NCI-H510A (cell line): Measurements from ENCODE around the gene XRCC3.

Experiments used
- DNase-seq: peaks from one replicate; lab custom pipeline; 2025; lab: John Stamatoyannopoulos, UW

Gene XRCC3

DNA sequence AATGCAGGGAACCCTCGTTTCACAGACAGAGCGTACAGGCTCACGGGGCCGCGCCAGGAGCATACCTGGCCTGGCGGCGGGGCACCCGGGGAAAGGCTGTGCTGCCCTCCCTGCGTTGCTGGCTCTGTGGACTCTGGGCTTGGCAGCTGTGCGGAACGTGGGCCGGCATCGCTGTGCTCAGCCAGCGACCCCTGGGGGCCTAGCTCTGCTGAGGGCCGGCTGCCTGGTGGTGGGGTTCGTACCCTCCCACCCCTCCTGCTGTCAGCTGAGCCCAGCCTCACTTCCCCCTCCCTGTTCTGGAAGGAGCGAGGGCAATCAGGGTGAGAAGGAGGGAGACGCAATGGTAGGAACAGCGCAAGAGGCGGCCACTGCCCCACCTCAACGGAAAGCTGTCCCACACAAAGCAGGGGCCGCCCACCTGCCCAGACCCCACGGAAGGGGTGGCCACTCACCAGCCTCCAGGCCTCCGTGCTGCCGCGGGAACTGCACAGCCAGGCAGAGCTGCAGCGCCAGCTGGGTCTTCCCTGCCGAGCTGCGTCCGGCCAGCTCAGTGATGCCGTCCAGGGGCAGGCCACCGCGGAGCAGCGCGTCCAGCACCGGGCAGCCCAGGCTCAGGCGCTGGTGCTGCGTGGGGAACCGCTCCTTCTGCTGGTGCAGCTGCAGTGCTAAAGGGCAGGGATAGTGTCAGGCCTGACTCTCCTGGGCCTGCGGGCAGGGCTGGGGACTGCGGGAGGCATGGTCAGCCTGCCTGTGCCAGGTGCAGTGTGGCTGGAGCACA is 8.5 kb downstream of the XRCC3 start:
- no peak for DNase-seq

DNA sequence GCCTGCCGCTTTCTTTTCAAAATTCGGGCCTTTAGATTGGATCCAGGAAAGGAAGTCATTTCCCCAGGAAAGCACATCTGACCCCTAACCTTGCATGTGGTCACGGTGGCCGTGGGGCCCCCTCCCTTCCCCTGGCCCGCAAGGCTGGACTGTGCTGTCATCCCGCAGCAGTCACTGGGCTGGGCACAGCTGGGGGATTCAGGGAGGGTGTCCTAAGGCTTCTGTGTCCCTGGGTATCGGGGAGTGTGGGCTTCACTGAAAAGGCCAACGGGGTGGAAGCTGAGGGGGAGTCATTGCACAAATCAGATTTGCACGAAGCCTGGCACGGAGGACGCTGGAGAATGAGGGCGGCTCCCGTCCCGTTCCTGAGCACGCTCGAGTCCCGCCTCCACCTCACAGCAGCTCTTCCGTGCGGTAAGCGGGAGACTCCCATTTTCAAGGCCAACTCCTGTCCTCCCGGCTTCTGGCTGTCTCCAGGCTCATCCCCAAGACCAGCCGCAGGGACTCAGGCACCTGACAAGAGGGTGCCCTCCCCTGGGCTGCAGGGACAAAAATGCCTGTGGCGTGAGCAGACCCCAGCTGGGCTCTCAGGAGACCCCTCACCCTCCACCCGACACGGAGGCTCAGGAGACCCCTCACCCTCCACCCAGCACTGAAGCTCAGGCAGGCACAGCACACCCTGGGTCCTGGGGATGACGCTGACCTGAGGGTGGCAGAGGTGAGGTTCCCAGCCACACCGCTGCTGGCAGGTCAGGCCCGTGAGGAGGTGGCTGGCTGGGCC is 9.6 kb downstream of the XRCC3 start:
- DNase-seq, result no peak

DNA sequence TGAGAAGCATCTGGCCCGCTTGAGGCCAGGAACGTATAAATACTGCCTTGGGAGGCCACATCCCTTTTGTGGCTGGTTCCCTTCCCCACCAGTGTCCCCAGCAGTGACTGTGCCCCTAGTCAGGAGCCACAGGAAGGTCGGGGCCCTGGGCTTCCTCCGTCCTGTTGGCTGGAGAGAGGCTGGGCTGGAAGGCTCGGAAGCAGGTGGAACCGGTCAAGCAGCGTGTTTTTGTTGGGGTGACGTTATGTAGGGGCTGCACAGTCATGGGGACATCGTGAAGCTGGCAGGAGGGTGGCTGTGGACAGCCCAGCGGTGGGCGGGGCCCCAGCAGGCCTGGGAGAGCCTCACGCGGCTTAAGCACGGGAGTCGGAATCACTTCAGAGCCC is 10.1 kb downstream of the XRCC3 start:
- DNase-seq, result no peak

DNA sequence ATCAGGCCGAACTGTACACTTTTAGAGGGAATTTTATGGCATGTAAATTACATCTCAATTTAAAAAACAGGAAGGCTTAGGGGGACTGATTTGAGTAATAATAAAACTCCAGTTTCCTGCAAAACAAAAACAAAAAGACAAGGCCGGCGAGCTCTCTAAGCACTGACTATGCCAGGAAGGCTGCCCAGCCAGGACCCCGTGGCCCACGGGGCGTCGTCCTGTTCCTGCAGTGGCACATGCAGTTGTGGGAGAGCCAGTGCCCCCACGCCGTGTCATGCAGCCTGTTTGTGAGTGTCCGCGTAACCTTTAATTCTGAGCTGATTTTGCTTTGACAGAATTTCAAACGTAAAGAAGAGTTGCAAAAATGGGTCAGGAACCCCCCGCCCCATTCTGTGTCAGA is 10.5 kb downstream of the XRCC3 start:
- DNase-seq, result no peak

DNA sequence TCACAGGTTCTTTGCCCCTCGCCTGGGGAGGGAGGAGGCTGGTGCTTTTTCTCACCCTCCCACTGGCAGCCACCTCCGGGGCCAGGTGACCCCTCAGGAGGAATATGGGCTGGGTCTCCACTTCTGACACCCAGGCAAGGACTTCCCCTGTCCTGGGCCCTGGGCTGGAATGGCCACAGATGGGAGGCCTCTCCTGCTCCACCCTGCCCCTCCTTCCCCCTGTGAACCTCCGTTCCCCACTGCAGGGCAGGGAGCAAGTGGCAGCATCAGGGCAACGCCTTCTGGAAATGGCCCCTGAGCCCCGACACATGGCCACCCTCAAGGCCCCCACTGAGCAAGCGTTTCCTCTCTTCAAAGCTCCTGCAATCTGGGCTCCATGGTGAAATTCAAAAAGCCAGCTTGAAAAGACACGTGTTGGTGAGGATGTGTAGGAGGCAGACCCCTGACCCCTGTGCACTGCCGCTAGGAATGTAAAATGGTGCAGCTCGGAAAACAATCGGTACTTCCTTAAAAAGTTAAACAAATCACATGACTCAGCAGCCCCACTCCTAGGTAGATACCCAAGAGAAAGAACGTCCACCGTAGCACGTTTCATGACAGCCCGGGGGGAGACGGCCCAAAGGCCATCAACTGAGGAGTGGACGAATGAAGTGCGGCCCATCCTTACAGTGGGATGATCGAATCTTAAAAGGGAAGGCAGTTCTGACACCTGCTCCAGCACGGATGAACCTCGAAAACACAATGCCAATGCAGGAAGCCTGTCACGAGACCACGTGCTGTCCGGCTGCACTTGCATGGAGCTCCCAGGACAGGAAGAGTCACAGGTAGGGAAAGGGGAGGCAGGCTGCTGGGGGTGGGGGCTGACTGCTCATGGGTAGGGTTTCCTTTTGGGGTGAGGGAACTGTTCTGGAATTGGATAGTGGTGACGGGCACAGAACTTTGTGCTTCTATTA is 11.5 kb downstream of the XRCC3 start:
- no peak for DNase-seq

DNA sequence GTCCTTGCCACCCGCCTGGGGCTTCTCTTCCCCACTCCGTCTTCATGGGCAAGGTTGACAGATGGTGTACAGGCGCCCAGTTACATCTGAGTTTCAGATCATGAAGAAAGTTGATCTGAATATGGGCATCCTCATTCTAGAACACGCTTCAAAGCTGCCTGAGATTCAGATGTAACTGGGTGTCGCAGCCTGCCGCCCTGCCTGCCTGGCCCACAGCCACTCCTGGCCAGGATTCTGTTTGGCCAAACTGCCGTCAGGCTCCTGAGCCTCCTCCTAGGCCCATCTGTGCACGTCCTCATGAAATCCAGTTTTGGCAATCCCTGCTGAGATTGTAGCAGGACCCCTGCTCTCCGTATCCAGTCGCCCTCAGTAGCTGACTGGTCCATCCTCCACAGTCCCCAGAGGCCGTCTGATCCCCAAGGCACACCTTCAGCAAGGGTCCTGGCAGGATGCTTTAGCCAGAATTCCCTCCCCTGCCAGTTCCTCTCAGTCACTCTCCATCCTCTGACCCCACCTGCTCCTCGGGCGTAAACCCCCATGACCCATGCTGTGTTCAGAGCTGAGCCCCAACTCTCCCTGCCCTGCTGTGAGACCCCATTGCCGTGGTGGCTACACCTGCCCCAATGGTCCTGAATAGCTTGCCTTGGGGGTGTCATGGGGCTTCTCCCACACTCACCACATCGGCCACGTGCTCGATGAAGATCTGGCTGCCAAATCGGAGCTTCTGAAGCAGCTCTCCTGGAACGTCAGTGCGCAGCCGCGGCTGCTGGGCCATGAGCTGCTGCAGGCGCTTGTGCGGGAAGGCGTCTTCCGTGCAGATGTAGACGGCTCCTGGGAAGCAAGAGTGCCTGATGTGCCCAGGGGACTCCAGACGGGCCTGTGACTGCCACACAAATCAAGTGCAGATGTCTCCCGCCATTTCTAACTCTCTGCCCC is 12.5 kb downstream of the XRCC3 start:
- DNase-seq, result no peak

DNA sequence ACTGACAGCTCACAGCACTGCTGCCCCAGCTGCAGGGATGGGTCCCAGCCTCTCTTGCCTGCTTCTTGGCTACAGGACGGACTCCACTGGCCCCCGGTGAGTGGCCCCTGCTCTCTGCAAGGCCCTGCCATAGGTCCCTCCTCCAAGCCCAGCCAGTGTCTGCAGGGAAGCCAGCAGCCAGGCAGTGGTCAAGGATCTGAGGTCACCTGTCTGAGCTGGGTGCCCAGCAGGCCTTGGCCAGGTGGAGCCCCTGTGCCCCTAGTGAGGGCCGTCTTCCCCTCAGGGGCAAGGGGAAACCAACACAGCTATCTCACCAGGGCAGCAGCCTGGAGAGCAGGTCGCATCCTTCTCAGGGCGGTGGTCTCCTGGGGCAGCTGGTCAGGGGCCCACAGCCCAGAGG is 13.2 kb downstream of the XRCC3 start:
- DNase-seq, result no peak

DNA sequence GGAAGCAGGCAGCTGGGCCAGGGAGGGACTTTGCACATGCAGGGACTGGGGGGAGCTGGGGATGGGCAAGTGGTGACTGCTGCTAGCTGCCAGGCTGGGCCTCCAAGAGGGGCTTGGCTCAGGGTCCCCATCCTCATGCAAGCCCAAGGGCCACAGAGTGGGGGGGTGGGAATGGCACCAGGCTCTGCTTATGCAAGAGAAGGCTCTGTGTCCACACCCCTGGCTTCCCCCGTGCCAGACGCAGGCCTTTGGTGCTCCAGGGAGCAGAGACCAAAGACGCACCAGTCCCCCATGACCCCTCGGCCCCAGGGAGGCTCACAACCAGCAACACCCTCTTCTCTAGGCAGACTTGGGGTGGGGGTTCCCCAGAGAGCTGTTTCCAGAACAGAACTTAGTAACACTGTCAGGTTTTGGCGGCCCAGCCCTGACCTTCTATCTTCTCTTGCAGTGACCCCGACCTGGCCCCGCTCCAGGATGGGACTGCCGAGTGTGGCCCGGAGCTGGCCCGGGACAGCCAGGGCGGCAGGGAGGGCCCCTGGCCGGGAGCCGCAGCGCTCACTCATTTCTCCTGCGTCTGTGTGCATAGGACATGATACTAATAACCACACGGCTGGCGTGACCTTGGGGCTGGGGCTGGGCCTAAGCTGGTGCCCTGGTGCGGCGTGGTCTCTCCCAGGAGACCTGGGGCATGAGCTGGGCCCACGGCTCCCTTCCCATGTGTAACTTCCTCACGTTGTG is 14.3 kb downstream of the XRCC3 start:
- DNase-seq, result no peak

DNA sequence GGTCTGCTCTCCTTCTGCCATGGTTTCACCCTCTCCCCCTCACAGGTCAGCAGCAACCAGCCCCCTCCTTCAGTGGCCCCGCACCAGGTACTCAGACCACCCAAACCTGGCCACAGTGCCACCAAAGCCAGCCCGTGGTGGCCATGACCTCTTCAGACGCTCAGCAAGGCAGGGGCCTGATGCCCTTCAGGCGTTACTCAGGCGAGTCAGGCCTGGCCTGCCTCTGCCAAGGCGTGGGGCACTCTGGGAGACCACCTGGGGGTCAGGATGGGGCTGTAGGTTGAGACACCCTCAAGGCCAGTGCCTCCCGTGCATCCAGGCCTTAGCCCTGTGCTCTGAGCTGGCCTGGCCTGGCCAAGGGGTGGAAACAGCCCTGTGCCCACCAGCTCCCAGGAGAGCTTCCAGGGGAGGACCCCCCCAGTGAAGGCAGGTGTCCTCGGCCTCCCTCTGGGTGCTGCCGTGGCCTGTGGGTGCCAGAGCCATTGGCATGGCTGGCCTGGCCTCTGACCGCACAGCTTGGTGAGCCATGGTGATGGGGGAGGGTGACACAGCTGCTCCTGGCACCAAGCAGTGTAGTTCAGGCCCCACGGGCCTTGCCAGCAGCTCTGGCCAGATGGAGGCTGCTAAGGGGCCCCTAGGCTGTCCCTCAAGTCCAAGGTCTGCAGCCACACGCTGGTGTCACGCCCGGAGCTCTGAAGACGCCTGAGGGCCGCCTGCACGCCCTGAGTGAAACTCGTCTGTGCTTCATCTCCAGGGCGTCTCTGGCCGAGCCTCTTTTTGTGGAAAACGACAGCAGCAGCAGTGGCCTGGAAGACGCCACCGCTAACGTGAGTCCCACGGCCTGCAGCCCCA is 15.1 kb downstream of the XRCC3 start:
- no peak for DNase-seq

DNA sequence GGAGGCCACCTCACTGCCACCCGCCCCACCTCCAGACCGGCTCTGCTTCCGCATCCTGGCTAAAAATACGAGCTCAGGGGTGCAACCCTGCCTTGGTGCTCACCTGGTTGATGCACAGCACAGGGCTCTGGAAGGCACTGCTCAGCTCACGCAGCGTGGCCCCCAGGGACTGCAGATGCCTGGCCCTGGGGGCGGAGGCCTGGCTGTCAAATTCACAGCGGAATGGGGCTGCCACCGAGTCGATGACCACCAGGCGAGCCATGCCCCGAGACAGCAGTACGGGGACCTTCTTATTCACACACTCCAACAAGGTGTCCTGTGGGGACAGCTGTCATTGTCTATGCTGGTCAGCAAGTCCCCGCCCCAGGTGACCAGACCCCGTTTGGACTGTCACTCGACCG is 16.0 kb downstream of the XRCC3 start:
- DNase-seq, result no peak

DNA sequence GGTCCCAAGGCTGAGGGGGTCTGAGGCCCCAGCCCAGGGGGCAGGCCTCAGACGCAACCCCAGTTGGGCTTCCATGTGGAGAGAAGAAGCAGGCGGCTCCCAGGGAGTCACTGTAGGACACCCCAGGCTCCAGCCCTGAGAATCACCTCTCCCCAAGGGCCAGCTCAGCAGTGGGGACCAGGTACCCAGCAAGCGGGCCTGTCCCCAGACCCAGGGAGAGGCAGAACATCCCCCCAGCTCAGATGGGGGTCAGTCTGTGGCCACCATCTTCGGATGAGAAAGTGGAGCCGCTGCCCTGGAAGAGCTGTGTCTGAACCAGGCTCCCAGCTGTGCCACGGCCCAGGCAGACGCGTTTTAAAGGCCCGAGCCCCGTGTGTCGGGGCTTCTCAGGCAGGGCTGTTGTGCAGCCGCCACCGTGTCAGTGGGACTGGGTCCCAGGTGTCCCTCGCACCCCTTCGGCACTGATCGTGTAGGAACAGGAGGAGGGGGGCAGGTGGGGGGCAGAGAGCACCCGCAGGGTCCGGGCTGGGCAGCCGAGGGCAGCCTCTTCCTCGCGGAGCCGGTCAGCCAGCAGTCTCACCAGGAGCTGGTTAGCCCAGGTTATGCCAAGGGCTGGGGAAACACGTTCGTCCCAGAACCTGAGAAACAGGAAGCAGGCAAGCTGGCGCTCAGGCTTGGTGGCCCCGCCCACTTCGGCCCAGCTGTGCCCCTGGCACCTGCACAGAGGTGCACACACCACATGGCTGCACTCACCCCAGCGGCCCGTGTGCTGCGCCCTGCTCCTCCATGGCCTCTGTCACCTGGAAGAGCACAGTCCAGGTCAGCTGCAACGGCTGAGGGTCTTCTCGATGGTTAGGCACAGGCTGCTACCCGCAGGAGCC is 16.6 kb downstream of the XRCC3 start:
- DNase-seq, result peak; percentile 83

DNA sequence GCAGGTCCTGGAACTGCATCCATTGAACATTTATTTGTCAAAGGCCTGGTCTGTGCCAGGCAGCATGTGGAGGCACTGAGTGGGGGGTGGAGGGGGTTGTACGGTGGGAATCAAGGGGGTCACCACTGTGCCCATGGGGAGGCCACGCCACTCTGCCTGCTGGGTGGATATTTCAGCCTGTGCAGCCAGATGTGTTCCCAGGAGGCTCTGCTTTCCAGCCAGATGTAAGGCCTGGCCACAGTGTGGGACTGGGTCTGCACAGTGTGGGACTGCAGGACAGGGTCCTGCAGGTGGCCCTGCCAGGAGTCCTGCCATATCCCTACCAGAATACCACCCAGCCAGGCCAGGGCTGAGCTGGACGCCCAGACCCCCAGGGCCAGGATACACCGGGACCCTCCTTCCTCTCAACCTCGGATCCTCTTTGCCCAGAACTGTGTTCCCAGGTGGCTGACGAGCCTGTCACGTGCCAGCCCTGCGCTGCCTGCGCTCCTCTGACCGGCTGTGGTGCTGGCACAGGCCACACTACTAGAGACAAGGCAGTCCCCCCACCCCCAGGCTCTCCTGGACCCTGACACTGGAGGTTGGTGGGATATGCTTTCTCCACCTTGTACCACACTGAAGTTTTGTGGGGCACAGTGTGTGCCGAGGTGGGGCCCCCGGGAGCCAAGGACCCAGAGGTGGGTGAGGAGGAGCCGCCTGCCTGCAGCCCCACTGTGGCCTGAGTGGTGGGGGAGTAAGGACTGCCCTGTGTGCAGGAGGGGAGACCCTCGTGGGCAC is 17.5 kb downstream of the XRCC3 start:
- no peak for DNase-seq

DNA sequence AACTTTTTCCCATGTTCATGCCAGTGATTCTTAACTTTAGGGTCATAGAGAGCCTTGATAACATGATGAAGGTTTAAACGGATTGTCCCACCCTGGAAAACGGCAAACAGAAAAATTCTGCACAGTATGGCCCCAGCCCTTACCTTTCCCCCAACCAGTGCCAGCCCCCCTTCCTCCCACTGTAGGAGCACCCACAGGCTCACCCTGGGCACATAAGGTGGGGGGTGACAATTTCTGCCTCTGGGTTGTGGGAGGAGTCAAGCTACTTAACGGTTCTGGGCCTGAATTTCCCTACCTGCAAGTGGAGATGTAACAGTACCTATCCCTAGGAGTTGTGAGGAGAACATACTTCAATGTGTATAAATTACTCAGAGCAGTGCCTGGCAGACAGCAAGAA is 18.0 kb downstream of the XRCC3 start:
- DNase-seq, result no peak

DNA sequence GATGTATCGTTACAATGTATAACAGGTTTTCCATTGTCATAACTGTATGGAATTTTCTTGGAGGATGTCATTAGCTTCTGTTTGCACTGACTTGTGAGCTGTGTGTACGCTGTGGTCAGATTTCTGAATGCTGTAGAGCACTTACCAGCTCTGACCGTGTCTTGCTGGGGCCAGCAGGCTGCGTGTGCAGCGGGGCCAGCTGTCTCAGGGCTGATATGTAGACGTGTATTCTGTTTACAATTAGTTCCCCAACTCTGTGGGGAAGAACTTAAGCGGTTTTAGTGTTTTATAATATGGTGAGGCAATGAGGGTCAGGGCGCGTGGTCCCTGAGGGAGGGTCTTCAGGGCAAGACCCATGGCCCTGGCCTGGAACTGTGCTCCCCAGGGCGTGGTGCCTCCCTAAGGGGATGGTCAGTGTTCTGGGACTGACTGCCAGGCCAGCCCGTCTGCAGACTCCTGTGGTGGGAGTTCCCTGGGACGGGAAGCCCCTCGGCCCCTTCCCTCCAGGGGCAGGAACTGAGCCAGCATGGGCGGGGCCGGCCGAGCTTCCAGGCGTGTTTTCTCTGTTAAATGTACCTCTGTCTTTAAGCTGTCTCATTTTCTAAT is 18.7 kb downstream of the XRCC3 start:
- DNase-seq, result no peak

DNA sequence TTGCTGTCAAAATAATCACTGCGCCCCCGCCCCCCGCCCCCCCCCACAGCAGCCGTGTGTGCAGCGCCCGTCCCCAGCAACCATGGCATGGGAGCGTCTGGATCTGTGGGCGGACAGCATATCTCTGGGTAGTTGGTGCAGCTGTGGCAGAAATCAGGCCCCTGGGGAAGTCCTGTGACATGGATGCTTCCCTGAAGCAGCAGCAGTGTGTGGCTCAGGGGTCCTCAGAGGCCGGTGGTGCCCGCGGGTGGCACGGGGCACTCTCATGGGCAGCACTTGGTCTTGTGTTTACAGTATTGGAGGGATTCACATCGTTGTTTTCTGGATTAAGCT is 19.2 kb downstream of the XRCC3 start:
- no peak for DNase-seq

DNA sequence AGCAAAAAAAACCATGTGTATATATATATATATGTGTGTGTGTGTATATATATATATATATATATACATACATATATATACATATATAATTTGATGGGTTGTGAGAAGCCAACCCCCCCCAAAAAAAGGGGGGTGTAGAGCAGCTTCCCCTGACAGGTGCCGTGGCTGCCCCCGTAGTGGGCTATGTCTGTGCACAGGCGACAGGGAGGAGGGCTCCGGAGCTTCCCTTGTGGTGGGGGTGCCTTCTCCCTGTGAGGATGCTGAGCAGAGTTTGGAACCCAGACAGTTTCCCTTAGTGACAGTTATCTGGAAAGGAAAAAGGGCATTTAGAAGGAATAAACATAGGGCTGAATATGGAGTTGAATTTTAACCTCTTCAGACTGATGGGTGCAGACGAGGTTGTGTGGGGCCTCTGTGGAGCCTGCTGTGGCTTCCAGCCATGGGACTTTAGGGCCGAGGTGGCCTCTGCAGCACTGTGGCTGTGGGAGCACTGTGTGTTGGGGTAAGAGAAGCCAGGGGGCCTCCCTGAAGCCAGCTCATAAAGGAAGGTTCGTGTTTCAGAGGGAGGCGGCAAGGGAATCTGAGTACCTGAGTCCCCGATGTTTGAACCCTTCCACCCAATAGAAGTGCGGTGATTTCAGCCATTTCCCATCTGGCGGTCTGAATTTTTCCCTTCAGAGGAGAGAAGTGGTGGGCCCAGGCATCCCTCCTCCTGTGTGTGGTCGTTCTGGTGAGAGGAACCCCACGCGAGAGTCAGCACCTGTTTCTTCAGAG is 19.8 kb downstream of the XRCC3 start:
- no peak for DNase-seq

DNA sequence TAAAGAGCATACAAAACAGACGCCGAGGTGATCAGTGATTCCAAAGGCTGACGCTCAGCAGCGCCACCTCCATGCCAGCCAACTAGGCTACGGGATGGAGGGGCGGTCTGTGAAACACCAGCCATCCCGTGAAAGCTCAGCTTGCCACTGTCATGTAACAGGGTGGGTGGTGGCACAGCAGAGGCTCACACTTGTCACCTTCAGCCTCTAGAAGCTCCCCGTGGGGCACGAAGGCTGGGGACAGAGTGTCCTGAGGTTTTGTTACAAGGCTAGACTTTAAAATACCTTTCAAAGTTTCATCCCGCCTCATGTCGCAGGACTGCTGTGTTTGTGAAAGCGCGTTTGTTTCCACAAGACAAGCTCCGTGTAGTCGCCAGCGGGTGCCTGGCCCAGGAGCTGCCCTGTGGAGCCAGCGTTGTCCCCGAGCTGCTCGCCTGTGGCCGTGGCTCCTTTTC is 20.7 kb downstream of the XRCC3 start:
- DNase-seq, result no peak
